Measurements from ENCODE around the gene ZCCHC2.

- no peak for TF ChIP-seq EZH2 (IDR thresholded peaks at IDR 0.05; ENCODE audit: borderline replicate concordance, low read length)
- TF ChIP-seq, protein P1, sequence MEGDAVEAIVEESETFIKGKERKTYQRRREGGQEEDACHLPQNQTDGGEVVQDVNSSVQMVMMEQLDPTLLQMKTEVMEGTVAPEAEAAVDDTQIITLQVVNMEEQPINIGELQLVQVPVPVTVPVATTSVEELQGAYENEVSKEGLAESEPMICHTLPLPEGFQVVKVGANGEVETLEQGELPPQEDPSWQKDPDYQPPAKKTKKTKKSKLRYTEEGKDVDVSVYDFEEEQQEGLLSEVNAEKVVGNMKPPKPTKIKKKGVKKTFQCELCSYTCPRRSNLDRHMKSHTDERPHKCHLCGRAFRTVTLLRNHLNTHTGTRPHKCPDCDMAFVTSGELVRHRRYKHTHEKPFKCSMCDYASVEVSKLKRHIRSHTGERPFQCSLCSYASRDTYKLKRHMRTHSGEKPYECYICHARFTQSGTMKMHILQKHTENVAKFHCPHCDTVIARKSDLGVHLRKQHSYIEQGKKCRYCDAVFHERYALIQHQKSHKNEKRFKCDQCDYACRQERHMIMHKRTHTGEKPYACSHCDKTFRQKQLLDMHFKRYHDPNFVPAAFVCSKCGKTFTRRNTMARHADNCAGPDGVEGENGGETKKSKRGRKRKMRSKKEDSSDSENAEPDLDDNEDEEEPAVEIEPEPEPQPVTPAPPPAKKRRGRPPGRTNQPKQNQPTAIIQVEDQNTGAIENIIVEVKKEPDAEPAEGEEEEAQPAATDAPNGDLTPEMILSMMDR (IDR thresholded peaks at IDR 0.05; ENCODE audit: low read length): no peak
Observed at GRCh38 chr18:62487161-62487560, 35.7 kb upstream of the ZCCHC2 start.

All from OCI-LY1 (cell line).